Transverse colon (tissue), 4 donors: Measurements from ENCODE around the gene HS3ST5.

Source experiments
- POLR2A ChIP-seq: fragments of 450-650 bp; IDR thresholded peaks from one replicate; pipeline ENCODE4 v1.6.1; 2016; ENCODE audit warnings: antibody characterized with exemption, mild to moderate bottlenecking, moderate library complexity
- POLR2AphosphoS5 ChIP-seq, 3 donors: sonication (generic); formaldehyde crosslinking; IDR thresholded peaks; one replicate each; pipeline ENCODE4 v1.6.1; 2016; ENCODE audit warnings: antibody characterized with exemption in 3 of 3
- TF ChIP-seq, protein P1 (sequence below), 5 experiments: fragments of 200-600 bp in 3 of 5; fragments of 450-650 bp in 2 of 5; sonication (generic) in 3 of 5; IDR thresholded peaks; 1 replicate in 2 of 5; 2 replicates in 3 of 5; pipeline ENCODE4 v1.5.1; 2016 to 2017; ENCODE audit warnings: antibody characterized with exemption in 5 of 5, inconsistent platforms in 3 of 5, mild to moderate bottlenecking in 2 of 5, moderate library complexity in 1 of 5

DNA sequence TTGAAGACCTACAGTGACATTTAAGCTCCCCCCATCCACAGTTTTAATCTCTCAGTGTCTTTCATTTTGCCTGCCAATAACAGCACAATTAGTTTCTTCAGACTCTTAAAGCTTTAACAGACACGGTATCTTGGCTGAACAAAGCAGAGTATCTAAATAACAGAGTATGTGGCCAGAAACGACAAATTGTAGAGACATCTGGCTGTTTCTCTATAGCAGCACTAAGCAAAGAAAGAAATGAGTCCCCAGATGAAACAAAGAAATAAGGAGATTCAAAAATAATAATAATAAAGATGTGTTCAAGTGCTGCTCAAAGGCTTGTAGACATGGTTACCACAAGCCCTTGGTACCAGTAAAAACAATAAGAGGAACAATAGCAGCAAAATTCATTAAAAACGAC, 274.1 kb downstream of the HS3ST5 start:
- no peak for TF ChIP-seq POLR2A
- TF ChIP-seq, protein P1, sequence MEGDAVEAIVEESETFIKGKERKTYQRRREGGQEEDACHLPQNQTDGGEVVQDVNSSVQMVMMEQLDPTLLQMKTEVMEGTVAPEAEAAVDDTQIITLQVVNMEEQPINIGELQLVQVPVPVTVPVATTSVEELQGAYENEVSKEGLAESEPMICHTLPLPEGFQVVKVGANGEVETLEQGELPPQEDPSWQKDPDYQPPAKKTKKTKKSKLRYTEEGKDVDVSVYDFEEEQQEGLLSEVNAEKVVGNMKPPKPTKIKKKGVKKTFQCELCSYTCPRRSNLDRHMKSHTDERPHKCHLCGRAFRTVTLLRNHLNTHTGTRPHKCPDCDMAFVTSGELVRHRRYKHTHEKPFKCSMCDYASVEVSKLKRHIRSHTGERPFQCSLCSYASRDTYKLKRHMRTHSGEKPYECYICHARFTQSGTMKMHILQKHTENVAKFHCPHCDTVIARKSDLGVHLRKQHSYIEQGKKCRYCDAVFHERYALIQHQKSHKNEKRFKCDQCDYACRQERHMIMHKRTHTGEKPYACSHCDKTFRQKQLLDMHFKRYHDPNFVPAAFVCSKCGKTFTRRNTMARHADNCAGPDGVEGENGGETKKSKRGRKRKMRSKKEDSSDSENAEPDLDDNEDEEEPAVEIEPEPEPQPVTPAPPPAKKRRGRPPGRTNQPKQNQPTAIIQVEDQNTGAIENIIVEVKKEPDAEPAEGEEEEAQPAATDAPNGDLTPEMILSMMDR (IDR thresholded peaks at IDR 0.05), result no peak
- TF ChIP-seq POLR2AphosphoS5 (IDR thresholded peaks at IDR 0.05), result no peak
